RCC 7860 (cell line): ENCODE measurements around the gene MYO9B.
"Not testable (repeated sequence)": the region's sequence is repeated elsewhere in the genome, so short reads cannot be mapped to it uniquely, and the experiment has no call there.

Experiments used
- DNase-seq: peaks from one replicate; pipeline ENCODE4 v3.0.0-alpha.2; 2015; ENCODE audit warnings: low spot score
- FAIRE-seq: peaks from 2 replicates; lab custom pipeline; 2012; peaks lifted over from hg19 to GRCh38; lab: Jason Lieb, UNC

Gene MYO9B

GRCh38 chr19:17170538-17171297, 95.1 kb downstream of the MYO9B start:
- FAIRE-seq (no peak), DNase-seq (no peak)

DNA sequence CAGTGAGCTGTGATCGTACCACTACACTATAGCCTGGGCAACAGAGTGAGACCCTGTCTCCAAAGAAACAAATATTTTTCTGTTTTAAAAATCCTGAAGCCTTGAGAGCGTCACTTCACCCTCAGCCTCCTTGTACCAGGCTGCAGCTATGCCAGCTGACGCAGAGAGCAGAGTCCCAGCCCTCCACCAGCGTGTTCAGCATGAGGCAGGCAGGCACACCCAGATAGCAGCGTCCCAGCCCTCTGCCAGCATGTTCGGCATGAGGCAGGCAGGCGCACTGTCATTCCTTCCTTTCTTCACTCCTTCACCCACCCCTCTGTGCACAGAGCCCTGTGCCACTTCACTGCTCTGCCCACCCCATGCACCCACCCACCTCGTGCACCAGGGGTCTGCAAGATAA, 96.3 kb downstream of the MYO9B start:
- DNase-seq (no peak), FAIRE-seq (no peak)

GRCh38 chr19:17172624-17173345, 97.2 kb downstream of the MYO9B start:
- no peak for DNase-seq

GRCh38 chr19:17178291-17178690, 102.7 kb downstream of the MYO9B start:
- FAIRE-seq, result no peak
- DNase-seq, result no peak

More at GRCh38 chr19:17172624-17173345, 97.2 kb downstream of the MYO9B start:
- no peak for FAIRE-seq

DNA sequence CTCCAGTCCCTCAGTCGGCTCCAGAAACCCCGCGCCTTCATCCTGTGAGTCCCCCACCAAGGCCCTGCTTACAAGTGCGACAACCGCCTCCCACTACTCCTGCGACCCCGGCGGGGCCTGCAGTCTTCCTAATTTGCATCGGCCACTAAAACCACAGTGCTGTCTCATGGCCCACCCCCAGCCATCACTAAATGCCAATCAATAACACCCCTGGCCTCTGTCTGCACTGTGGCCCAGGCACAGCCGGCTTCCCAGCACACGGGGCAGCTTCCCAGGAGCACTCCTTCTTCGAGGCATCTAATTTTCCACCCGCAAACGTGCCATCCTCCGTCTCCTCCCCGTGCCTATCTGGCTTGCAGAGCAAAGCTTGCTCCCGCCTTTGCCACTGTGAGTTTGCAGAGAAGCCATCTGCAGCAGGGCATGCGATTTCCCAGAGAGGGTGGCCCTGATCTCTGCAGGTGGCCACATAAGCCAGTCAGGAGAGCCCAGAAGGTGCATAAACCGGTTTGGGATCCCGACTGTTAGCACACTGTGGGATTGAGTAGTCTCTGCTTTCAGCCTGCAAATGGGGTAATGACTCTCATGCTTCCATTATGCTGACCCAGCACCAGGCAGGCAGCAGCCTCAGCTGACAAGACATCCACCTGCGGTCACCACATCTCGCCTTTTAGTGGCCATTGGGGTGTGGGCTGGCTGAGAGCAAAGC, 105.6 kb downstream of the MYO9B start:
- FAIRE-seq (no peak), DNase-seq (no peak)

- FAIRE-seq (no peak), DNase-seq (no peak)
Observed at GRCh38 chr19:17183271-17183761, 107.7 kb downstream of the MYO9B start.

GRCh38 chr19:17183858-17184321, 108.3 kb downstream of the MYO9B start:
- DNase-seq (no peak), FAIRE-seq (no peak)

- FAIRE-seq, result no peak
- DNase-seq, result no peak
Observed at GRCh38 chr19:17184371-17184841, 108.8 kb downstream of the MYO9B start.

DNA sequence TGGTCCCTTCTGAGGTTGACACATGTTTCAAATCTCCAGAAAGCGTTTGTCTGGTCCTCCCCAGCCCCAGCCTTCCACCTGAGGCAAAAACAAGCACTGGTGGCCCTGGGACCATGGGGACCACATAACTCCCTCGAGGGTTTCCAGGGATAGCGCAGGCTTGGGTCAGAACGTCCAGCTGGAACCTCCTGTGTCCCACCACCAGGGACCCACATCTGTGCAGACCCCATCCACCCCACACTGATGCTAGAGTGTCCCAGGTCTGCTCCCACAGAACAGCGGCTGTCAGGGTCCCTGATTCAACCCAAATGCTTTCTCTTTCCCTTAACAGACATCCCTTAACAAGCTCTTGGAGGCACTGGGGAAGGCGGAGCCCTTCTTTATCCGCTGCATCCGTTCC, 110.0 kb downstream of the MYO9B start:
- FAIRE-seq, result no peak
- no peak for DNase-seq

DNA sequence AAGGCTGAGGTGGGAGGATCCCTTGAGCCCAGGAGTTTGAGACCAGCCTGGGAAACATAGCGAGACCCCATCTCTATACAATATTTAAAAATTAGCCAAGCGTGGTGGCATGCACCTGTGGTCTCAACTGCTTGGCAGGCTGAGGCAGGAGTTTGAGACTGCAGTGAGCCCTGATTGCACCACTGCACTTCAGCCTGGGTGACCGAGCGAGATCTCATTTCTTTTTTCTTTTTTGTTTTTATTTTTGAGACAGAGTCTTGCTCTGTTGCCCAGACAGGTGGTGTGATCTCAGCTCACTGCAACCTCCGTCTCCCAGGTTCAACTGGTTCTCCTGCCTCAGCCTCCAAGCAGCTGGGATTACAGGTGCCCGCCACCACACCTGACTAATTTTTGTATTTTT, 116.2 kb downstream of the MYO9B start:
- DNase-seq, FAIRE-seq: not testable (repeated sequence)

GRCh38 chr19:17192751-17193150, 117.2 kb downstream of the MYO9B start:
- no peak for DNase-seq
- FAIRE-seq, result no peak

- FAIRE-seq (no peak), DNase-seq (no peak)
Observed at GRCh38 chr19:17194608-17195007, 119.0 kb downstream of the MYO9B start.

DNA sequence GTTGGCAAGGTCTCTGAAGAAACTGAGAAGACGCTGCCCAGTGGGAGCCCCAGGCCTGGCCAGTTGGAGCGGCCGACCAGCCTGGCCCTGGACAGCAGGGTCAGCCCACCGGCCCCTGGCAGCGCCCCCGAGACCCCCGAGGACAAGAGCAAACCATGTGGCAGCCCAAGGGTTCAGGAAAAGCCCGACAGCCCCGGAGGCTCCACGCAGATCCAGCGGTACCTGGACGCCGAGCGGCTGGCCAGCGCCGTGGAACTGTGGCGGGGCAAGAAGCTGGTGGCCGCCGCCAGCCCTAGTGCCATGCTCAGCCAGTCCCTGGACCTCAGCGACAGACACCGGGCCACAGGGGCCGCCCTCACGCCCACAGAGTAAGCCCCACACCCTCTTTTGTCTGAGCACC, 119.5 kb downstream of the MYO9B start:
- DNase-seq (no peak), FAIRE-seq (no peak)

GRCh38 chr19:17196610-17197009, 121.0 kb downstream of the MYO9B start:
- DNase-seq (no peak), FAIRE-seq (no peak)

- no peak for FAIRE-seq
- no peak for DNase-seq
Observed at GRCh38 chr19:17197666-17198065, 122.1 kb downstream of the MYO9B start.

DNA sequence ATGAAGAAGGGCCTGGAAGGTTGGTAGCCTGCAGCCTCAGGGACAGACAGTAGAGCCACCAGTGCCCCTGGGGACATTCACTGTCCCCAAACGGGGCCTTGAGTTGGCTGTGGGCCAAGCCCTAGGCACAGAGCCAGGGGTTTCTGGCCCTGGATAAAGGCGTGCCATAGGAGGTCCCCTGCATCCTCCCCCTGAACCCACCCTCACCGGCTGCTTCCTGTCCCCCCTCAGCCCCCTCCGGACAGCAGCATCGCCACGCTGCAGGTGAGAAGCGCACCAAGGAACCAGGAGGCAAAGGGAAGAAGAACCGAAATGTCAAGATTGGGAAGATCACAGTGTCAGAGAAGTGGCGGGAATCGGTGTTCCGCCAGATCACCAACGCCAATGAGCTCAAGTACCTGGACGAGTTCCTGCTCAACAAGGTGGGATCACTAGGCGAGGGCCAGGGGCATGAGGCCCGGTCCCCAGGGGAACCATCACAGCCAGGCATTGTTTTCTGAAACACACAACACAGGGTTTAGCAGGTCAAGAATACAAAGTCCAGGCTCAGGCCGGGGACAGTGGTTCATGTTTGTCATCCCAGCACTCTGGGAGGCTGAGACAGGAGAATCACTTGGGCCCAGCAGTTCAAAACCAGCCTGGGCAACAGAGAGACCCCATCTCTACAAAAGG, 125.0 kb downstream of the MYO9B start:
- DNase-seq (no peak), FAIRE-seq (no peak)

DNA sequence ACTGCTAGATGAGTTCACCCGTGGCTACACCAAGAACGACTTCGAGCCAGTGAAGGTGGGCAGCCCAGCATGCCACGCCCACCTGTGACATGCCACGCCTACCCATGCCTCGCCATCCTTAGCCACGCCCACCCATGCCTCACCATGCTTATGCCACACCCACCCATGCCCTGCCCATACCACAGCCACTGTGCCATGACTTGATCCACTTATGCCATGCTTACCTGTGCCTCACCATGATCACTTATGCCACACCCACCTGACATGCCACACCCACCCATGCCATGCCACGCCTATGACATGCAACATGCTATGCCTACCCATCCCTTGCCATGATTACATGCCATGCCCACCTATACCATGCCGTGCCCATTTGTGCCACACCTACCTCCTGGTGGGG, 126.7 kb downstream of the MYO9B start:
- FAIRE-seq (no peak), DNase-seq (no peak)

GRCh38 chr19:17202713-17203112, 127.1 kb downstream of the MYO9B start:
- FAIRE-seq (no peak), DNase-seq (no peak)

DNA sequence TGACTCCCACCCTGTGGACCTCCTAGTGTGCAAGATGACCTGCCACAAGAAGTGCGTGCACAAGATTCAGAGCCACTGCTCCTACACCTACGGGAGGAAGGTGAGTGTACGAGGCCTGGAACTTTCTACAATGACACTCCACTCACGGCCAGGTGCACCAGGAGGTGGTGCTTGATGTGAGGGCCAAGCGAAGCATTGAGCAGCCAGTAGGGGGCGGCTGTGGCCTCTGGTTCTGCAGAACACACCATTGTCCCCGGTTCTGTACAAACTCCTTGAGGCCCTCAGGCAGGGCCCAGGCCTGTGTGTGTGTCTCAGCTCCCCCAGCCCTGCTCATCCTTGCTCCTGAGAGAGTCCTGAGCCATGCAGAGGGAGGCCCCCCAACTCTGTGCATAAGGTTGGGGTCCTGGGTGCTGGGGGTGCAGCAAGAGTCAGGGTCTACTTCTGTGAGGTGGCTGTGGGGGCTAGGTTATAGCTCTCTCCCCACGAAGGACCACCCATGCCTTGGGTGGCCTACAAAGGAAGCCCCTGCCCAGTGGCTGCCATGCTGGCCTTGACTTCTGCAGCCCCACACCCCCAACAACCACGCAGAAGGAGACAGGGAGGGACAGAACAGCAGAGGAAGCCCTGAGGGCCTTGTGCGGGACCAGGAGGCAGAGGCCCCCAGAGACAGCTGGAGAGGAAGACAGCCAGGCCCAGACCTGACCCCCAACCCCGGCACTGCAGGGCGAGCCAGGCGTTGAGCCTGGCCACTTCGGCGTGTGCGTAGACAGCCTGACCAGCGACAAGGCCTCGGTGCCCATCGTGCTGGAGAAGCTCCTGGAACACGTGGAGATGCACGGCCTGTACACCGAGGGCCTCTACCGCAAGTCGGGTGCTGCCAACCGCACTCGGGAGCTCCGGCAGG, 129.9 kb downstream of the MYO9B start:
- no peak for FAIRE-seq

More for the DNA sequence above, 129.9 kb downstream of the MYO9B start:
- peak; percentile 18 for DNase-seq
